ENCODE data around the gene ACSL1. TPM values are rescaled to one million over a fixed set of nuclear protein-coding genes. Genes with fewer than 3 reads are reported as not detected.

ACSL1 gene
- total and polyA plus RNA-seq, 12 donors = 6.2 to 113 (median 67.7) TPM

- no peak for DNase-seq
- Histone ChIP-seq H3K4me1 (replicated peaks in 1 of 2) (no peaks in the 10 kb centered on the region), H3K36me3 (replicated peaks in 1 of 2) (peaks cover 0 to 15% of the 10 kb centered on the region in 2 donors), H3K27ac (no peak overlapping the region), H3K27me3 (no peaks in the 10 kb centered on the region), H3K9me3 (replicated peaks in 1 of 3) (no peaks in the 10 kb centered on the region), H3K4me3 (no peak overlapping the region)
- no peak for TF ChIP-seq POLR2A (IDR thresholded peaks at IDR 0.05)
- TF ChIP-seq CTCF (IDR thresholded peaks at IDR 0.05) = no peak
- 76 to 92% (median 85%) methylated on average over 3 of the region's 3 CpGs for WGBS, 4 donors
- intact Hi-C loops (cut with DNase I) = no loop called here
Measured at GRCh38 chr4:184790826-184791225, 34.9 kb downstream of the ACSL1 start.

- DNase-seq = no peak
- peaks cover 0 to 24% of the 10 kb centered on the region in 2 donors for H3K36me3 ChIP-seq (replicated peaks in 1 of 2)
- 83 to 87% (median 84%) methylated on average over 6 of the region's 6 CpGs for WGBS, 4 donors
- H3K9me3 ChIP-seq (replicated peaks in 1 of 3) = no peaks in the 10 kb centered on the region
- TF ChIP-seq POLR2A (IDR thresholded peaks at IDR 0.05) = no peak
- no peak for TF ChIP-seq CTCF (IDR thresholded peaks at IDR 0.05)
- H3K4me1 ChIP-seq (replicated peaks in 1 of 2) = no peaks in the 10 kb centered on the region
- no peaks in the 10 kb centered on the region for H3K27me3 ChIP-seq
- no peak overlapping the region for H3K27ac ChIP-seq
- intact Hi-C loops (cut with DNase I) = no loop called here
- H3K4me3 ChIP-seq = no peak overlapping the region
Measured at GRCh38 chr4:184787766-184788503, 37.8 kb downstream of the ACSL1 start.

GRCh38 chr4:184785813-184786212, 40.0 kb downstream of the ACSL1 start:
- no peak for DNase-seq
- intact Hi-C loops (cut with DNase I) = no loop called here
- no peak overlapping the region for H3K27ac ChIP-seq
- no peak overlapping the region for H3K4me3 ChIP-seq
- peaks cover 0 to 27% of the 10 kb centered on the region in 2 donors for H3K36me3 ChIP-seq (replicated peaks in 1 of 2)
- no peaks in the 10 kb centered on the region for H3K9me3 ChIP-seq (replicated peaks in 1 of 3)
- no peaks in the 10 kb centered on the region for H3K27me3 ChIP-seq
- H3K4me1 ChIP-seq (replicated peaks in 1 of 2) = no peaks in the 10 kb centered on the region
- TF ChIP-seq CTCF (IDR thresholded peaks at IDR 0.05) = no peak
- no peak for TF ChIP-seq POLR2A (IDR thresholded peaks at IDR 0.05)
- WGBS, 4 donors = 91 to 97% (median 95%) methylated on average over 9 of the region's 9 CpGs

GRCh38 chr4:184784628-184785257, 41.0 kb downstream of the ACSL1 start:
- intact Hi-C loops (cut with DNase I) = no loop called here
- Histone ChIP-seq H3K4me1 (replicated peaks in 1 of 2) (no peaks in the 10 kb centered on the region), H3K9me3 (replicated peaks in 1 of 3) (no peaks in the 10 kb centered on the region), H3K27me3 (no peaks in the 10 kb centered on the region), H3K27ac (no peak overlapping the region), H3K4me3 (no peak overlapping the region), H3K36me3 (replicated peaks in 1 of 2) (peaks cover 0 to 27% of the 10 kb centered on the region in 2 donors)
- TF ChIP-seq CTCF (IDR thresholded peaks at IDR 0.05) (no peak), POLR2A (IDR thresholded peaks at IDR 0.05) (no peak)
- no peak for DNase-seq
- WGBS, 4 donors = 74 to 92% (median 87%) methylated on average over 8 of the region's 8 CpGs
